GM19193 (cell line): ENCODE measurements around the gene MRPS10.

ENCODE experiments used
- POLR2A ChIP-seq: IDR thresholded peaks from 4 replicates; pipeline ENCODE4 v1.6.1; 2011; ENCODE audit not compliant: insufficient read depth, insufficient read length; ENCODE audit errors: extremely low read depth

The MRPS10 gene

DNA sequence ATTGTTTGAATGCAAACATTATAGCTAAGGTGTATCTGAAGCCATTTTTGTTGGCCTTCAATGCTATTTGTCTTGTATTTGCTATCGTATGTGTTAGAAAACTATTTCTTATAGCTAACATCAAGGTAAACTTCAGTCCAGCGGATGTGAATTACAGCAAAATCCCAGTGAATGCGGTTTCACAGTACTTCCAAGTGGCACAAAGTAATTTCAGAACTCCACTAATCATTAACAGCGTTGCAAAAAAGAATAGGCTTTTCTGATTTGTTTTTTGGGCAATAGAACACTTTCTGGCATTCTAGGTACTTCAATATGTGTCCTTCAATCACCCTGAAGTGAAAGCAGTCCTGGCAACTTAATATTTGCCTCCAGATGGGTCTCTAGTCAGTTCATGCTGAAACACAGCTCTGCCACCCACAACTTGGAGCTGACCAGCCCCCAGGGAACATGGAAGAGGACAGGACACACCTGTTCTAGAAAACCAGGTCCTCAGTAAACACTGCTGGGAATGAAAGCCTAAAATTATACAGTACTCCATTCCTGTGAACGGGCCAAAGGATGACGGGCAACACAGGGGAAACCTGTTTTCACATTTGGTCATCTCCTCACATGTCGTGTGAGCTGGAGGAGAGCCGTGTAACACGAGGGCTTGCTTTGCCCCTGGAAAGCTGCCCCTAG, 9.7 kb upstream of the MRPS10 start:
- TF ChIP-seq POLR2A, result no peak

DNA sequence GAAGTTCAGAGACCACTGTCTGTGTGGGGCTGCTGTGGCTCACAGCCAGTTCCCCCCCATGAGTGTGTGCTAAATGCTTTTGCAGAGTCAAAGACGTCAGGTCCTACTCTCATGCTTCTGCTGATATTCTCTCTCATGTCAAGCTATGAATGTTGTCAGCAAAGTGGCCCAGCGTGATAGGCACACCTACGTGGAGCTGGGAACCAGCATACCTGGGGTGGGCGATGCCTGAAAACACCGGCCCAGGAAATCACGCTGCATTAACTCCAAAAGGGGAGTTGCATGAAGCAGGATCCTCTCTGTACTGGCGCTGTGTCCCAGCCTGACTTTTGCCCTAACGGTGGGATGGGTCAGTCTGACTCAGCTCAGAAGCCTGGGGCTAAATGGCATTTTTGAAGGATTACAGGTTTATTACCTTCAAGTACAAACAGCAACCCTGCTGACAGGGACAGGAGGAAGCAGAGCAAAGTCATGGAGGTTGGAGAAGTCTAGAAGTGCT, 9.0 kb upstream of the MRPS10 start:
- no peak for TF ChIP-seq POLR2A

DNA sequence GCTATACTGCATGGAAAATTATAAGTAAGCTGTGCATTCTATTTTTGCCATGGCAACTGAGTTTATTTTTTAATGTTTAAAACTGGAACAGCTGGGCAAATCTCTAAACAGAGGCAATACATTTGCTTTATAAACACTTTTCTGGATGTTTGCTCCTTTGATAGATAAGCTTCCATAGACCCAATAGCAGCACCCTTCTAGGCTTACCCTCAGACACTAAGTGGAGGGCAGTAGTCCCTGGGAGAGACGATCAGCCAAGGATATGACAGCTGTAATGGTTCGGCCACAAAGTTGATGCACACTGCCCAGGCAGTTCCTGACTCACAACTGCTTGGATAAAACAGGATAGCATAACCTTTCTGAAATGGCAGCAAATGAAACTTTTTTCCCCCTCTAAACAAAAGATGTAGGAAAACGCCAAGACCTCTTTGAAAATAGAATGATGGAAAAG, 8.5 kb upstream of the MRPS10 start:
- TF ChIP-seq POLR2A, result no peak

DNA sequence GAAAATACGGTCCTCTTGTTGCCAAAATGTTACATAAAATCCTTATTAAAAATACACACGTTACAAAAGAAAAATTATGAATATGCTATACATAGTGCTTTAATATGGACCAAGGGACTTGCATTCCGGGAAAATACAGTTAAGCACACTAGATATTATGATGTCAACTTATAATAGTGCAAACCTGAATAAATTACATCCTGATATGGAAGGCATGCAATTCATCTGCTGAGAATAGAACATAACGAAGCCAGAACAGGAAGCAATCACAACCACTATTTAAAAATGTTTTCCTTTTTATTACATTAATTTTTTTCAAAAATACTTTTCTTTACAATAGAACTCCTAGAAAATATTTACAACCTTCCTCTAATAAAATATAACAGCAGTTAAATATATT, 7.8 kb upstream of the MRPS10 start:
- TF ChIP-seq POLR2A, result no peak

DNA sequence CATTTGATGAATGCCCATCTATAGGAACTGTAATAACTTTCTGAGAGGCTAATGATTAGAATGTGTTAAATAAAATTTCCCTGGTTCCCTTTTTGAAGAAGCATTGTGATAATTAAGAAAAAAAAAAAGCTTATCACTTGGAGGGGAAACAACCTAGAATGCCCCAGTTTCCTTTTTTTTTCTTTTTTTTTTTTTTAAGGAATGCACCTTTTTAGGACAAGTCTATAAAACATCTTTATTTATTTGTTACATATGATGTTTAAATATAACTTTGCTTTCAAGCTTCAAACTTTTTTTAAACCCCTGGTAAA, 7.3 kb upstream of the MRPS10 start:
- no peak for TF ChIP-seq POLR2A

DNA sequence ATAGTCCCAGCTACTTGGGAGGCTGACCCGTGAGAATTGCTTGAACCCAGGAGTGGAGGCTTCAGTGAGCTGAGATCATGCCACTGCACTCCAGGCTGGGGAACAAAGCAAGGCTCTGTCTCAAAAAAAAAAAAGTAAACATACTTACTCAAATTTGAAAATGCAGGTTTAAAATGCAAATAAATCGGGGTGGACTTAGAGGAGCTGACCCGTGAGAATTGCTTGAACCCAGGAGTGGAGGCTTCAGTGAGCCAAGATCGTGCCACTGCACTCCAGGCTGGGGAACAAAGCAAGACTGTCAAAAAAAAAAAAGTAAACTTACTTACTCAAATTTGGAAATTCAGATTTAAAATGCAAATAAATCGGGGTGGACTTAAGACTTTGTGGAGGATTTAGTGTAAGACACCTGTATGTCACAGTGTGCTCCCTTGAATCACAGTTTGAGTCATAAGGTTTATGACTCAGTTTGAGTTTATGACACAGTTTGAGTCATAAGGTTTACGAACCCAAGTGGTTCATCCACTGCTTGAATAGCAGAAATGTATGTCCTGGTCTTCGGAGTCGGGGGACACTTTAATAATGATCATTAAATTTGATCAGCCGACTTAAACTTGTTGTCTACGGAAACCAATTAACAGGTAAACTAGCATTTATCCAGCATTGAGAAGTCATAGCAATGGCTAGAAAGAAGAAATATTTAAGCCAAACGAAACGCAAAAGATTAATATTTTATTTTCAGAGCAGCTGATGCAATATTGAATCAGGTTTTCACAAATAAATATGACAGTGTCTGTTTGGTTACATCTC, 6.8 kb upstream of the MRPS10 start:
- TF ChIP-seq POLR2A, result no peak

DNA sequence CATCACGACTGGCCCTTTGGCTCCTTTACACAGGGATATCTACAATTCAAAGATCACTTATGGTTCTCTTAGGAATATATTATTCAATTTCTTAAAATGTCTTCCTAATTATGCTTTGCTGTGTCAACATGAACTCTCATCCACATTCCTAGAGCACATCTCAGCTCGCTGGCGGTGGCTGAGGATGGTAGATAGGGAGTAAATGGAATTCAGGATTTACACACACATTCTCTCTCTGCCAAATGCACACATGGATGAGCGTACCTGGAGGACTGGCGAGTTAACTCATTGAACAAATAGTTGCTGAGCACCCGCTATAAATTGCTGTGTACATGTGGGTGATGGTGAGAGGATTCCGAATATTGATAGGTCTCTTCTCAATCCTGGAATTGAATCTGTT, 4.8 kb upstream of the MRPS10 start:
- no peak for TF ChIP-seq POLR2A

DNA sequence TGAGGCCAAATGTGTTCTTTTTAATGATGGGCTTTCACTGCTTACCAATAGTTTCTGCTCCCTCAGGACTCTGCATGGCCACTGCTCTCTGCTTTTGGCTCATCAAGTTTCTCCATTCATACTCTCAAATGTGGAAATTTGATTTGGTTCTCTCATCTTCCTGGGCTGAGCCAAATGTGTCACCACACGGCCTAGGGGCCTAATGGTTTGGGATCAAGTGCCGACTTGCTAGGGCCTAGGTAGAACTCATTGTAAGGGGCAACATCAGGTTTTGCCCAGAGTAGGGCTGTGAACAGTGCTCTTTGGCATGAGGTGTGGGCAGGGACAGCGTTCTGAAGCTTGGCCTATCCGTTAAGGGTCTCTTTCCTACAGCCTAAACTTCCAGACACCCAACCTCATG, 3.9 kb upstream of the MRPS10 start:
- TF ChIP-seq POLR2A, result no peak

DNA sequence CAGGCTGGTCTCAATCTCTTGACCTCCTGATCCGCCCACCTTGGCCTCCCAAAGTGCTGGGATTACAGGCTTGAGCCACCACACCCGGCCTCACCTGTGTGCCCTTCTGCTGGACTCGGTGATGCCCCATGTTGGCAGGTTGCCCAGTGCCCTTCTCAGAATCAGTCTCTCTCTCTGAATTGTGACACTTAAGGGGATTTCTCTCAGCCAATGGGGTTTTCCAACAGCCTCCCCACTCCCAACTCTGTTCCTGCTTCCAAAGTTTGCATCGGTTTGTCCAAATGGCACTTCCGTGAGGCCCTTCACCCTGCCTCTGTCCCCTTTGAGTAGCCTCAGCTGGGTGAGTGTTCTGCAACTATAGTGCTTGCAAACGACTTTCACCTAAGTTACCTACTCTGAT, 3.1 kb upstream of the MRPS10 start:
- no peak for TF ChIP-seq POLR2A

DNA sequence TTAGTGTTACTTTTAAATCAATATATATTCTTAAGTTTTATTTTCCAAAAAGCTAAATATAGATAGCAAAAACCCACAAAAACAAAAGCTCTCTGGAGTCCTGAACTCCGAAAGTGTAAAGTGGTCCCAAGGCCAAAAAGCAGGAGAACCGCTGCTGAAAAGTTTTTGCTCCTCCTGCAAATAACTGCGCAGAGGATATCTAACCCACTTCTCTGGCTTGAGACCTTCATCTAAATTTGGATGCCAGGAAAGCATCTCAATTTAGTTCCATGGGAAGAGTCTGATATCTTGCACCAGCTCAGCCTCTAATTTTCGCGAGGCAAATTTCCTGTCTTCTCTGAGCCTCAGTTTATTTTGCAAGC, 523 bp downstream of the MRPS10 start:
- TF ChIP-seq POLR2A, result no peak

DNA sequence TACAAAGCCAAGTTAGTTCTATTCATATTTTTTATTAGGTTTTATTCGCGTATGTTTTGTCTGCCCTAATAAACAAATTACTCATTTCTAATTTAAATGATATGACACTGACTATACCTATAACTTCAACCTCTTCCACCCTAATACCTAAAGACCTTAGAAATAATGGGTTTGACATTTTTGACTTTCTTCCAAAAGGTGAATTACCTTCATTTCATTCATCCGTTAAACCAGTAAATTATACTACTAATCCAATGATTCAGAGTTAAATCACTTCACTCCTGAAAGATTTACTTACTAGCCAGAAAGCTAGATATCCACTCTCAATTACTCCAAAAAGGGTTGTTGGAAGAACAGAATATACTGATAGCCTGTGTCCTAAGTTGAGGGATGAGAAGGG, 5.2 kb downstream of the MRPS10 start:
- no peak for TF ChIP-seq POLR2A

DNA sequence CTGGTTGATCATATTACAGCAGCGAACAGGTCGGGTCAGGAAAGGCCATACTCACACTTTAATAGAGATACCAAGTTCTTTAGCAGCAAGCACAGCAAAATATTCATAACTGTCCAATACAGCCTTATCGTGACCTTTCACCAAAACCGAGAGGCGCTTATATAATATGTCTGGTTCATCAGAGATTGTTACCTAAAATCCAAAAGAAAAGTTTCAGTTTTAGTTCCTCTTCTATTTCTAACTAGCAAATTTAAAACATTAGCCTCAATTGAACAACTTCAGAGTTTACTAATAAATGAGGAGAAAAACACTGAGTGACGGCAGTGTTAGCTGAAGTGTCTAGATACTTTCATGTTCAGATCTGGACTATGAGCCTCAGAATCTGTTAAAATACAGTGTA, 5.9 kb downstream of the MRPS10 start:
- TF ChIP-seq POLR2A, result no peak

DNA sequence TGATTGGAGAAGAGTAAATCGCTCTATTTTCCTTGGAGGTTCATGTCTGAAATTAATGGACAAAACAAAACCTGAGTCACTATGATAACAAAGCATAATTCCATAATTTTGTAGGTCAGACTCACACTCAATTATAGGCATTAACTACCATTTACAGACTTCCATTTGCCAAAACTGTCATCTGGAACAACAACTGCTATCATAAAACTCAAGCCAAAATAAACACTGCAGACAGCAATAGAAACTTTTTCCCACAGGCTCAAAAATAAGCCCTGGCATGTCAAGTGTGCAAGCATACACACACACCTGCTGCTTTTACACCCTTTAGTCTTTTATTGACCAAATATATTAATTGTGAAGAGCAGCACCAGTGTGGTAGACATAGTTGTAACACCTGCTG, 7.1 kb downstream of the MRPS10 start:
- TF ChIP-seq POLR2A, result no peak

DNA sequence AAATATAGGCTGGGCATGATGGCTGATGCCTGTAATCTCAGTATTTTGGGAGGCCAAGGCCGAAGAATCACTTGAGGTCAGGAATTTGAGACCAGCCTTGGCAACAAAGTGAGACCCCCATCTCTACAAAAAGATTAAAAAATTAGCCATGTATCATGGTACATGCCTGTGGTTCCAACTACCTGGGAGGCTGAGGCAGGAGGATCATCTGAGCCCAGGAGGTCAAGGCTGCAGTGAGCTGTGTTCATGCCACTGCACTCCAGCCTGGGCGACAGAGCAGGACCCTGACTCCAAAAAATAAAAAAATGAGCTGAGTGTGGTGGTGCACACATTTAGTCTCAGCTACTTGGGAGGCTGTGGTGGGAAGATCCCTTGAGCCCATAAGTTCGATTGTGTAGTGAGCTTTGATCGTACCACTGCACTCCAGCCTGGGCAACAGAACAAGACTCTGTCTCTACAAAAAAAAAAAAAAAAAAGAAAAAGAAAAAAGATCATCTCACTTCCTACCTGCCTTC, 12.8 kb downstream of the MRPS10 start:
- TF ChIP-seq POLR2A, result no peak

DNA sequence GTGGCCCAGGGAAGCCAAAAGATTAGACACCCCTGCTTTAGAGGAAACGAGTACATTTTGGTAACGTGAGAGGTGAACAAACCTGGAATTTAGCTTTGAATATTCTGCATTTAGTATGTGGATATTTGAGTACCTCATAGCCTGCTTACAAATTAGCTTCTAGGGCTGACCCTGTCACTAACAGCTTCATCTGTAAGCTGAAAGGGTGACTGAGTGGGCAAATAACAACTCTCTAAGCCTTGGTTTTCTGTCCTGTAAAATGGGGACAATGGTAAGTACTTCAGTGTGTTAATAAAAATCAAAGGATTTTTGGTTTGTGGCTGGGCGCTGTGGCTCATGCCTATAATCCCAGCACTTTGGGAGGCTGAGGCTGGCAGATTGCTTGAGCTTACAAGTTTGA, 14.5 kb downstream of the MRPS10 start:
- no peak for TF ChIP-seq POLR2A

DNA sequence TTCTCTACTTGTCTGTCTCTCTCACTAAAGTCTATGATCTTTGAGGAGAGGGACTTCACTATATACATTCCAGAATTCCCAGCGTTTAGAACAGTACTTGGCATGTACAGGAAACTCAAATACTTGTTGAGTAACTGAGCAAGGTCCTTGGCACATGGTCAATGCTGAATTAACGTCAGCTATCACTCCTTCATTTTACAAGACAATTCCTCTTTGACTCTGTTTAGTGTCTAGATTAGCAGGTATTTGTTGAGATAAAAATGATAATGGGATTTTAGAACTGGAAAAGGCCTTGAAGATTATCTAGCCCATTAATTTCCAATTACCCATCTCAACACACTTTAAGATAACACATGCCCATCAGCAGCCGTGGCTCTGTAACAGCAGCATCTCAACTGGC, 16.3 kb downstream of the MRPS10 start:
- no peak for TF ChIP-seq POLR2A
